GM19438 (cell line): ENCODE measurements around the gene ANP32A.
A peak's percentile ranks its signal among the peaks of the same experiment; 100 is the strongest.

Source experiments
- ATAC-seq: cut with Tn5 transposase; IDR thresholded peaks from one replicate; pipeline ENCODE4 v1.9.1; 2021; ENCODE audit warnings: low read depth; ENCODE audit not compliant: unreplicated experiment

ANP32A gene

DNA sequence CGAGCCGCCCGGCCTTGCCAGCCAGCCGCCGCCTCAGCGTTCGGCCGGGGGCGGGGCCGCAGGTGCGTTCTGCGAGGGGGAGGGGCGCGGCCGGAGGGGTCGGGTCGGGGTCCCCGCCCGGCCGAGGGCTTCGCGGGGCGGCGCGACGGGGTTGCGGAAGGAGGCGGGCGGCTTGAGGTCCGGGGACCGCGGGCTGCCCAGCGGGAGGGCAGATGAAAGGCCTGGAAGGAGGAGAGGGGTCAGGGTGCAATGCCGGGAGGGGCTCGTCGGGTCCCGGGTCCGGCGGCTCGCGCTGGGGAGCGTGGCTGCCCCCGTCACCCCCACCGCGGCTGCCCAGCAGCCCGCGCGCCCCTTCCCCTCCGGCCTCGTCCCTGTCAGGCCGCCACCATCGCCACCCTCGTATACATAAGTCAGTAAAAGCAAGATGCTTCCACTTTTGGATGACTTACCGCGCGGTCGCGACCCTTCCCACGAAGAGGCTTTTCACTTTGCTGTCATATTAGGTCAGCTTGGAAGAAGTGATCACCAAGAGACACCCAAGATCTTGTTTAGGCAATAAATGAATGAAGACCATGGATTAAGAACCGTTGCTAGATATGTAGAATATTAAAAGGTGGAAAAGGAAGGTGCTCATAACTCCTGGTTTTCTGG, 620 bp upstream of the ANP32A start:
- ATAC-seq: peak; percentile 1

DNA sequence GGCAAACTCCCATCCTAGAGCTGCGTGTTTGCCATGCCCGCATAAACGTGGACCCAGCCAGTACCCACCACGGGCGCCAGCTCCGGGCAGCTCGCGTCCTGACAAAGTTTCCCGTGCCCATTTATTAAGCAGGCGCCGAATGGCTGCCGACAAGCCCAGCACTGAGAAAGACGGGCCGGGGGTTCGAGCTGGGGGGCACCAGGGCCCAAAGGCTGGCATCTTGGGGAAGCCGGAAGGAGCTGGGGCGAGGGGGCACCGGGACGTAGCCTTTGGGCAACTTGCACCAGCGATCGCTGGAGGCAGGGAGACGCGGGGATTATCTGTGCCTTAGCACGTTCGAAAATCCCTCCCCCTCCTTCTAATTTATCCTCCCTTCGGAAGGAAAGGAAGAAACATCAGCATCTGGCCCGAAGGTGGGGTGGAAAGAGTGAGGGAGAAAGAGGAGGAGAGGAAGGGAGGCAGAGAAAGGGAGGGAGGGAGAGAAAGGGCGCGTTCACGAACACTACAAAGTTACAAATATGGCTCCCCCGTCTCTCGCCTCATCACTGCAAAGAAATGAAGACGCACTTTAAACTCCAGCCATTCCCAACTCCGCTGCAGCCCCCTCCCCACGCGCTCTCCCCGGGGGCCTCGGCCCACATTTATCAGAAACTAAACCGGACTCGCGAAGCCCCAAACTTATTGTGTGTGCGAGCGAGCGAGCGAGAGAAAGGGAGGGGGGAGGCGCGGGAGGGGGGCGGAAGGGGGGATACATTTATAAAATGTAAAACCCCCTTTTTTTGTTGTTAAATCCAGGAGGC, 1.0 kb downstream of the ANP32A start:
- ATAC-seq: no peak

GRCh38 chr15:68818769-68819494, 1.8 kb downstream of the ANP32A start:
- no peak for ATAC-seq

DNA sequence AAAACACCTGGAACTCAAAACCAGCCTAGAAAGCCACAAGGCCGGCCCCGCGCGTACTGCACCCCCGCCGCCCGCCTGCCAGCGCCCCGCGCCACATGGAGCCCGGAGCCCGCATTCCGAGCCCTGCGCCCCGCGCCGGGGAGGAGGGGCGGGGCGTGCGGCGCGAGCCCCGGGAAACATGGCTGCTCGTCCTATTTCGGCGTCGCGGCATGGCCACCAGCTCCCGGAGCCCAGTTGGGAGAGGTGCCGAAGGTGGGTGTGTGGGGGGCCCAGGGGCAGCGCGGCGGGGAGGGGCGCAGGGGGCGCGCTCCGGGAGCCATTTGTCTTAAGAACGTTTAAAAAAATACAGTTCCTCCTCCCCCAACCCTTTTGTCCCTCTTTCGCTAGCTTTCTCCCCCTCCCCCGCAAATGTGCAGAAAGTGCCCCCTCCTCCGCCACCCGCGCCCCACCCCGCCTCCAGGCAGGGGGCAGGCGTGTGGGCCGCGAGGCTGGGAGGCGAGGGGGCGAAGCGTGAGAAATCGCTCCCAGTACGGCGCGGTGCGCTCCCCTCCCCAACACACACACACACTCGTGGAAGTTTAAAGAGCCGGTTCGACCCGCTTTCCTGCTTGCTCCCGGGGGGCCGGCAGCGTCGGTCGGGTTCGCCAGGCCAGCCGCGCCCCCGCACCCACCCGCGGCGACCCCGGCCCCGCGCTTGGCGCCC, 2.5 kb downstream of the ANP32A start:
- ATAC-seq: no peak

GRCh38 chr15:68817304-68818065, 3.2 kb downstream of the ANP32A start:
- peak; percentile 28 for ATAC-seq

- no peak for ATAC-seq
Measured at GRCh38 chr15:68816795-68817303, 3.8 kb downstream of the ANP32A start.

- no peak for ATAC-seq
Measured at GRCh38 chr15:68816158-68816557, 4.5 kb downstream of the ANP32A start.

GRCh38 chr15:68815598-68815997, 5.1 kb downstream of the ANP32A start:
- no peak for ATAC-seq

DNA sequence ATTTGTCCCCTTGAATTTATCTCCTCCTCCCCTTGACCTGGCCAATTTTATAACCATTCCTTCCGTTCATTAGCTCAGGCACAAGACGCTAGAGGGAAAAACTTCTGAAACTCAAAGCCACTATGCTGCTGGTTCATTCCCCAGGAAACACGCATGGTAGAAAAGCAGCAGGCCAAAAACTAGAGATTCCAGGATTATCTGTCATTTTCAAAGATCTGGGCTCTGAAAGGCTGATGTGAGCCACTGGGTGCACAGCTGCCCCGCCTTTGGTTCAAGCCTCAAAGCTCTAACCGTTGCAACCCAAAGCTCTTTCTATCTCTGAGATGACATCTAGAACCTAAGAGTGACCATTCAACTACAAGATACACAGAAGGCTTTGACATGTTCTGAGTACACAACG, 6.1 kb downstream of the ANP32A start:
- no peak for ATAC-seq

DNA sequence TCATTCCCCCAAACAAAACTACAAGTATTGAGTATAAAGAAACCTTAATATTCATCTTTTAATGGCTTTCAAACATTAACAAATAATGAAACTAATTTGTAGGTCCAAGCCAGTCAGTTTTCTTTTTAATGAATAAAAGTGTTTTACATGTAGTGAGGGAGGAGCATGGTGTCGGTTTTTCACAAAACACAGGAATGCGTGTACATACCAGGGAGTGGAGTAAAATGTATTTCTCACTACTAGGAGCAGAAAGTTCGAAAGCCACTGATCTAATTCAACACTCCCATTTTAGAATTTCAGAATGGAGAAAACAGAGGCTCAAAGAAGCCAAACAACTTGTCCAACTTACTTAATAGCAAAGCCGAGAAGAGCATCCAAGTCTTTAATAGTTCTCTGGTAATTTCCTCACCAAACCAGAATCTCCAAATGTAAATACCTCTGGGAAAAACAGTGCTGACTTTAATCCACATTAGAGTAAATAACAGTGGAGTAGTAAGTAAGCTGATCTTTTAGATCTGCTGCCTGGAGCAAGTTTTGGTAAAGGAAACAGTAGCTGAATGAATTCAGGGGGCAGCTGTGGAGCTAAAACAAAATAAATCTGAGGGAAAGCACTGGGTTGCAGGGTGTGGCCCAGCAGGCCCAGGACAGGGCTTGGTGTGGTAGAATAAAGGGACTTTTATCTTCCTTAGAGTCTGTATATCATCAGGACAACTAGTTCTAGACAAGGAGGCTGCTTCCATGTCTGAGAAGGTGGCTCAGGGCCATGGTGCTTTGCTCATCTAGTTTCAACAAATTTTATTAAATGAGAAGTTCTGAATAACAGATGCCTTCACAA, 7.9 kb downstream of the ANP32A start:
- ATAC-seq: no peak

DNA sequence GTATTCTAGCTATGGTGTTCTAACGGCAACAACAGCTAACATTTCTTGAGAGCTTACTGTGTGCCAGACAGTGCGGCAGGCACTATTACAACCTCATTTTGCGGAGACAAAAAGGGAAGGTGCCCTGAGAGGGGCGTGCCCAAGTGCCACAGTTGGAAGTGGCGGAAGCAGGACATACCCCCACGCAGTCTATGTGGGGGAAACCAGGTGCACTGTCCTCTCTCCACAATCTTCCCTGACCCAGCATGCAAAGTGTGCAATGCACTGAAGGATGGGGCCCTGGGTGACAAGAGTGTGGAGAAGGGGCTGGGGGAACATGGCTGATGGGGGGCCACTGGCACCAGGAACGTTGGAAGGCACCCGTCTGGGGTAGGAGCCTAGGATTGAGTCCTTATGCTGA, 8.6 kb downstream of the ANP32A start:
- no peak for ATAC-seq

DNA sequence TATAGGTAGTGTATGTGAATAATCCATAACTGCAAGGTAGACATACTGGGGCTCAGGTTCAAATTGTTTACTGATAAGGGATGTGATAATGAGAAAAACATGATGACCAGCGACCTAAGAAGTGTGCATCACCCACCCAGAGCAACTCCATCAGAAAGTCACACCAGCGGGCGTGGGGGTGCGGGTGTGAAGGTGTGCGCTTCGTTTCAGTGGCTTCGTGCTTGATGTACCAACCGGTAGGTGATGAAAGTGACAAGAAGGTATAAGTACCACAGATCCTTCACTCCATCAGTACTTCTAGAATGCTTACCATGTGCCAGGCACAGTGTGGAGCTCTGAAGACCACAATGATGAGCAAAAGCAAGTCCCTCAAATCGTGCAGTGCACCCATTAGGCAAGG, 11.2 kb downstream of the ANP32A start:
- ATAC-seq: no peak

GRCh38 chr15:68808770-68809169, 11.9 kb downstream of the ANP32A start:
- ATAC-seq: no peak

DNA sequence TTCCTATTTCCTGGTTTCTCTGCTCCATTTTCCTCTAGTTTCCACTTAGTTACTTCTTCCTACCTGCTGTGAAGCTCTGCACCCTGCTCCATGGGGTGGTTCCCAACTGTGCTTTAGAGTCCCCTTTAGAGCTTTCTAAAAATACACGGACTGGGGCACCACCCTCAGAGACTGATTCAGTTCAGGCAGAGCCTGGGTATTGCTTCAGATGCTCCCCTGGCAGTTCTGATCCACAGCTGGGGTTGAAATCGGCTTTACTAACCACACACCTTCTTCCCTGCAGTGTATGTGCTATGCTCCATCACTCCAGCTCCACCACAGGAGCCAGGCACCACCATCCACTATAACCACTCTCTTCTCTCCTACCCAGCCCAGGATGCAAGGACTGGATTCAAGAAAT, 12.6 kb downstream of the ANP32A start:
- ATAC-seq: no peak

GRCh38 chr15:68807249-68807648, 13.4 kb downstream of the ANP32A start:
- no peak for ATAC-seq

- ATAC-seq: no peak
Measured at GRCh38 chr15:68806220-68807060, 14.3 kb downstream of the ANP32A start.

- no peak for ATAC-seq
Measured at GRCh38 chr15:68802373-68802772, 18.3 kb downstream of the ANP32A start.

GRCh38 chr15:68801572-68802148, 19.0 kb downstream of the ANP32A start:
- no peak for ATAC-seq
